Upper lobe of left lung (tissue), 4 donors: ENCODE measurements around the gene CLASP1.

Source experiments
- EP300 ChIP-seq, 4 donors: sonication (generic); formaldehyde crosslinking; IDR thresholded peaks; one replicate each; pipeline ENCODE4 v1.5.1; 2017; ENCODE audit warnings: antibody characterized with exemption in 4 of 4, control low read depth in 2 of 4
- POLR2A ChIP-seq, 4 donors: fragments of 450-650 bp; IDR thresholded peaks; one replicate each; pipeline ENCODE4 v1.5.1; 2016 to 2017; ENCODE audit warnings: antibody characterized with exemption in 4 of 4, mild to moderate bottlenecking in 2 of 4
- POLR2AphosphoS5 ChIP-seq, 2 donors: sonication (generic); formaldehyde crosslinking; IDR thresholded peaks; one replicate each; pipeline ENCODE4 v1.5.1; 2017; ENCODE audit warnings: antibody characterized with exemption in 2 of 2
- TF ChIP-seq, protein P1 (sequence below), 6 experiments: fragments of 450-650 bp in 4 of 6; fragments of 200-600 bp in 2 of 6; sonication (generic) in 2 of 6; IDR thresholded peaks; one replicate each; pipeline ENCODE4 v1.5.1; 2016 to 2019; ENCODE audit warnings: antibody characterized with exemption in 6 of 6

DNA sequence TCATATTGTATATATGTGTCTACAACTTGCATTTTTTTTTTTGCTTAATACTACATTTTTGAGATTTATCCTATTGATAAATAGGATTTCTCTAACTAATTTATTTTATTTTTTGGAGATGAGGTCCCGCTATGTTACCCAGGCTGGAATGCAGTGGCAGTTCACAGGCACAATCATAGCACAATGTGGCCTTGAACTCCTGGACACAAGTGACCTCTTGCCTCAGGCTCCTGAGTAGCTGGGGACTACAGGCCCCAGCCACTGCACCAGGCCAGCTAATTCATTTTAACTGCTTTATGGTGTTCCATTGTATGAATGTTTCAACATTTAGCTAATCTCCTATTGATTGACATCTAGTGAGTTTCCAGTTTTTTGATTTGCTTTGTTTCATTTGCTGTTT, 16.8 kb upstream of the CLASP1 start:
- TF ChIP-seq, protein P1, sequence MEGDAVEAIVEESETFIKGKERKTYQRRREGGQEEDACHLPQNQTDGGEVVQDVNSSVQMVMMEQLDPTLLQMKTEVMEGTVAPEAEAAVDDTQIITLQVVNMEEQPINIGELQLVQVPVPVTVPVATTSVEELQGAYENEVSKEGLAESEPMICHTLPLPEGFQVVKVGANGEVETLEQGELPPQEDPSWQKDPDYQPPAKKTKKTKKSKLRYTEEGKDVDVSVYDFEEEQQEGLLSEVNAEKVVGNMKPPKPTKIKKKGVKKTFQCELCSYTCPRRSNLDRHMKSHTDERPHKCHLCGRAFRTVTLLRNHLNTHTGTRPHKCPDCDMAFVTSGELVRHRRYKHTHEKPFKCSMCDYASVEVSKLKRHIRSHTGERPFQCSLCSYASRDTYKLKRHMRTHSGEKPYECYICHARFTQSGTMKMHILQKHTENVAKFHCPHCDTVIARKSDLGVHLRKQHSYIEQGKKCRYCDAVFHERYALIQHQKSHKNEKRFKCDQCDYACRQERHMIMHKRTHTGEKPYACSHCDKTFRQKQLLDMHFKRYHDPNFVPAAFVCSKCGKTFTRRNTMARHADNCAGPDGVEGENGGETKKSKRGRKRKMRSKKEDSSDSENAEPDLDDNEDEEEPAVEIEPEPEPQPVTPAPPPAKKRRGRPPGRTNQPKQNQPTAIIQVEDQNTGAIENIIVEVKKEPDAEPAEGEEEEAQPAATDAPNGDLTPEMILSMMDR (IDR thresholded peaks at IDR 0.05): no peak
- TF ChIP-seq POLR2A (IDR thresholded peaks at IDR 0.05) (no peak), POLR2AphosphoS5 (IDR thresholded peaks at IDR 0.05) (no peak), EP300 (IDR thresholded peaks at IDR 0.05) (no peak)
